HEK293 (cell line): ENCODE data around the gene CEP170B.

Experiments used
- CTCF ChIA-PET: fragments of 350-600 bp; formaldehyde crosslinking; extraction: SDS; loops from one replicate; lab custom pipeline; 2021; ENCODE audit warnings: antibody characterized with exemption; lab: Yijun Ruan, JAX
- POLR2A ChIA-PET: fragments of 300-600 bp; formaldehyde crosslinking; extraction: SDS; loops from one replicate; lab custom pipeline; 2020; ENCODE audit warnings: antibody characterized with exemption, inconsistent platforms; lab: Yijun Ruan, JAX
- H3K27ac ChIP-seq: fragments of 200-500 bp; sonication (Bioruptor generic); 2 replicates; pipeline ENCODE4 v1.5.1; 2014; ENCODE audit warnings: low read depth, low read length, control low read depth, inconsistent platforms; ENCODE audit errors: extremely low read depth
- H3K36me3 ChIP-seq, 2 experiments: fragments of 200-500 bp in 1 of 2; sonication (Bioruptor generic) in 1 of 2; 1 replicate in 1 of 2; 2 replicates in 1 of 2; pipeline ENCODE4 v1.5.1; 2014 to 2017; ENCODE audit warnings: inconsistent platforms in 2 of 2, low read length in 2 of 2; ENCODE audit not compliant: control insufficient read depth in 2 of 2, insufficient read depth in 1 of 2
- H3K4me1 ChIP-seq: fragments of 200-500 bp; sonication (Bioruptor generic); 2 replicates; pipeline ENCODE4 v1.5.1; 2014; ENCODE audit warnings: mild to moderate bottlenecking, low read length, inconsistent platforms; ENCODE audit not compliant: control insufficient read depth, insufficient read depth
- H3K4me3 ChIP-seq: 2 replicates; pipeline ENCODE4 v1.5.1; 2011; ENCODE audit warnings: low read depth, mild to moderate bottlenecking, control low read depth, low read length, moderate library complexity
- H3K9me3 ChIP-seq: fragments of 200-500 bp; sonication (Bioruptor generic); 2 replicates; pipeline ENCODE4 v1.5.1; 2014; ENCODE audit warnings: low read depth, low read length, inconsistent platforms; ENCODE audit not compliant: control insufficient read depth, insufficient read depth
- BCL11B ChIP-seq: fragments of 450-650 bp; formaldehyde crosslinking; IDR thresholded peaks from 2 replicates; pipeline ENCODE4 v1.5.1; 2016; ENCODE audit warnings: low read depth, missing biosample characterization, missing genetic modification characterization
- GLI4 ChIP-seq: fragments of 450-650 bp; formaldehyde crosslinking; IDR thresholded peaks from 2 replicates; pipeline ENCODE4 v1.5.1; 2016; ENCODE audit warnings: missing biosample characterization, missing genetic modification characterization
- RBAK ChIP-seq: fragments of 450-650 bp; formaldehyde crosslinking; IDR thresholded peaks from 2 replicates; pipeline ENCODE4 v1.5.1; 2016; ENCODE audit warnings: missing biosample characterization, missing genetic modification characterization
- SP7 ChIP-seq: fragments of 450-650 bp; formaldehyde crosslinking; IDR thresholded peaks from 2 replicates; pipeline ENCODE4 v1.5.1; 2016; ENCODE audit warnings: missing biosample characterization, missing genetic modification characterization
- YY1 ChIP-seq: fragments of 450-650 bp; formaldehyde crosslinking; IDR thresholded peaks from 2 replicates; pipeline ENCODE4 v1.5.1; 2018; ENCODE audit warnings: missing biosample characterization, missing genetic modification characterization
- ZBTB44 ChIP-seq: fragments of 450-650 bp; IDR thresholded peaks from 2 replicates; pipeline ENCODE4 v1.5.1; 2018; ENCODE audit warnings: missing biosample characterization, mild to moderate bottlenecking, missing genetic modification characterization
- ZFP37 ChIP-seq: fragments of 450-650 bp; formaldehyde crosslinking; IDR thresholded peaks from 2 replicates; pipeline ENCODE4 v1.5.1; 2016; ENCODE audit warnings: missing biosample characterization, missing genetic modification characterization
- ZNF140 ChIP-seq: fragments of 450-650 bp; formaldehyde crosslinking; IDR thresholded peaks from 2 replicates; pipeline ENCODE4 v1.5.1; 2016; ENCODE audit warnings: missing biosample characterization, missing genetic modification characterization
- ZNF155 ChIP-seq: fragments of 450-650 bp; formaldehyde crosslinking; IDR thresholded peaks from 2 replicates; pipeline ENCODE4 v1.5.1; 2016; ENCODE audit warnings: missing biosample characterization, missing genetic modification characterization
- ZNF157 ChIP-seq: fragments of 450-650 bp; formaldehyde crosslinking; IDR thresholded peaks from 2 replicates; pipeline ENCODE4 v1.5.1; 2016; ENCODE audit warnings: missing biosample characterization, missing genetic modification characterization
- ZNF169 ChIP-seq: fragments of 450-650 bp; formaldehyde crosslinking; IDR thresholded peaks from 2 replicates; pipeline ENCODE4 v1.5.1; 2016; ENCODE audit warnings: missing biosample characterization, missing genetic modification characterization
- ZNF223 ChIP-seq: fragments of 450-650 bp; formaldehyde crosslinking; IDR thresholded peaks from 2 replicates; pipeline ENCODE4 v1.5.1; 2016; ENCODE audit warnings: missing biosample characterization, missing genetic modification characterization
- ZNF324 ChIP-seq: fragments of 450-650 bp; formaldehyde crosslinking; IDR thresholded peaks from 2 replicates; pipeline ENCODE4 v1.5.1; 2016; ENCODE audit warnings: missing biosample characterization, missing genetic modification characterization
- ZNF37A ChIP-seq: fragments of 450-650 bp; IDR thresholded peaks from 2 replicates; pipeline ENCODE4 v1.5.1; 2018; ENCODE audit warnings: missing biosample characterization, missing genetic modification characterization
- ZNF433 ChIP-seq: fragments of 450-650 bp; formaldehyde crosslinking; IDR thresholded peaks from 2 replicates; pipeline ENCODE4 v1.5.1; 2016; ENCODE audit warnings: missing biosample characterization, missing genetic modification characterization, low read depth
- ZNF555 ChIP-seq: fragments of 450-650 bp; formaldehyde crosslinking; conservative IDR thresholded peaks from 2 replicates; pipeline ENCODE4 v1.5.1; 2017; ENCODE audit warnings: missing biosample characterization, mild to moderate bottlenecking, missing genetic modification characterization, inconsistent platforms
- ZNF561 ChIP-seq: fragments of 450-650 bp; IDR thresholded peaks from 2 replicates; pipeline ENCODE4 v1.5.1; 2018; ENCODE audit warnings: missing biosample characterization, missing genetic modification characterization, borderline replicate concordance
- ZNF677 ChIP-seq: fragments of 450-650 bp; IDR thresholded peaks from 2 replicates; pipeline ENCODE4 v1.5.0; 2018; ENCODE audit warnings: missing biosample characterization, mild to moderate bottlenecking, missing genetic modification characterization, moderate library complexity
- ZNF692 ChIP-seq: fragments of 450-650 bp; formaldehyde crosslinking; IDR thresholded peaks from 2 replicates; pipeline ENCODE4 v1.5.1; 2016; ENCODE audit warnings: missing biosample characterization, missing genetic modification characterization
- ZNF791 ChIP-seq: fragments of 450-650 bp; formaldehyde crosslinking; IDR thresholded peaks from 2 replicates; pipeline ENCODE4 v1.5.1; 2016; ENCODE audit warnings: missing biosample characterization, missing genetic modification characterization
- ZNF792 ChIP-seq: fragments of 450-650 bp; formaldehyde crosslinking; IDR thresholded peaks from 2 replicates; pipeline ENCODE4 v1.5.1; 2016; ENCODE audit warnings: missing biosample characterization, missing genetic modification characterization
- ZSCAN18 ChIP-seq: fragments of 450-650 bp; formaldehyde crosslinking; IDR thresholded peaks from 2 replicates; pipeline ENCODE4 v1.5.1; 2016; ENCODE audit warnings: missing biosample characterization, missing genetic modification characterization

Gene CEP170B

GRCh38 chr14:104845834-104846441, 19.1 kb upstream of the CEP170B start:
- H3K4me1 ChIP-seq: no peaks in the 10 kb centered on the region
- ChIA-PET CTCF (interaction anchor here (0.6 to 1.0 kb wide), 2 partner anchors 19 to 192 kb away, joined by 4 read pairs; no protein-coding TSS in a partner anchor), POLR2A (no interaction called here)
- no peak for TF ChIP-seq ZNF692
- no peak for TF ChIP-seq ZNF792 (tag by site-specific recombination)
- TF ChIP-seq ZNF37A (tag by site-specific recombination): peak; percentile 81; the same call in 1 of the 2 replicates
- no peaks in the 10 kb centered on the region for H3K9me3 ChIP-seq
- H3K27ac ChIP-seq: no peak overlapping the region
- H3K4me3 ChIP-seq: no peak overlapping the region
- no peaks in the 10 kb centered on the region for H3K36me3 ChIP-seq

GRCh38 chr14:104852280-104852663, 12.8 kb upstream of the CEP170B start:
- H3K36me3 ChIP-seq: no peaks in the 10 kb centered on the region
- TF ChIP-seq SP7: no peak
- TF ChIP-seq ZNF433 (tag by site-specific recombination): no peak
- TF ChIP-seq ZNF324 (tag by site-specific recombination): no peak
- no peak for TF ChIP-seq ZNF677 (tag by site-specific recombination)
- TF ChIP-seq ZSCAN18 (tag by site-specific recombination): no peak
- no peak for TF ChIP-seq YY1
- no peak for TF ChIP-seq RBAK (tag by site-specific recombination)
- no peak for TF ChIP-seq ZNF561 (tag by site-specific recombination)
- POLR2A ChIA-PET: no interaction called here
- H3K4me1 ChIP-seq: no peaks in the 10 kb centered on the region
- H3K9me3 ChIP-seq: no peaks in the 10 kb centered on the region
- CTCF ChIA-PET: interaction anchor here (2.1 kb wide), 1 partner anchor 26 kb away, joined by 7 read pairs; no protein-coding TSS in a partner anchor
- H3K27ac ChIP-seq: no peak overlapping the region
- H3K4me3 ChIP-seq: no peak overlapping the region

- Histone ChIP-seq H3K4me1 (no peaks in the 10 kb centered on the region), H3K27ac (no peak overlapping the region), H3K36me3 (no peaks in the 10 kb centered on the region), H3K4me3 (no peak overlapping the region), H3K9me3 (no peaks in the 10 kb centered on the region)
- CTCF ChIA-PET: interaction anchor here (0.9 kb wide), 1 partner anchor 29 kb away, joined by 4 read pairs; no protein-coding TSS in a partner anchor
- POLR2A ChIA-PET: interaction anchor here (1.1 kb wide), 1 partner anchor 9 kb away, joined by 3 read pairs; no protein-coding TSS in a partner anchor
- TF ChIP-seq ZNF223 (tag by site-specific recombination) (0 out of 2 replicates have a peak, but pooled peaks have one; percentile 34), GLI4 (no peak)
These were observed 9.5 kb upstream of the CEP170B start for GRCh38 chr14:104855532-104856090.

- H3K9me3 ChIP-seq: no peaks in the 10 kb centered on the region
- H3K4me3 ChIP-seq: no peak overlapping the region
- CTCF ChIA-PET: interaction anchor here (0.9 kb wide), 1 partner anchor 29 kb away, joined by 4 read pairs; no protein-coding TSS in a partner anchor
- POLR2A ChIA-PET: interaction anchor here (1.1 kb wide), 1 partner anchor 8 kb away, joined by 3 read pairs; no protein-coding TSS in a partner anchor
- no peak overlapping the region for H3K27ac ChIP-seq
- no peaks in the 10 kb centered on the region for H3K36me3 ChIP-seq
- no peaks in the 10 kb centered on the region for H3K4me1 ChIP-seq
- no peak for TF ChIP-seq ZBTB44 (tag by site-specific recombination)
- TF ChIP-seq ZNF791: no peak
- TF ChIP-seq ZNF169: no peak
- TF ChIP-seq ZNF555 (tag by site-specific recombination): no peak
- no peak for TF ChIP-seq ZNF157
- no peak for TF ChIP-seq ZNF140 (tag by site-specific recombination)
- TF ChIP-seq BCL11B (tag by site-specific recombination): no peak
- TF ChIP-seq ZFP37 (tag by site-specific recombination): no peak
- no peak for TF ChIP-seq ZNF433 (tag by site-specific recombination)
- no peak for TF ChIP-seq ZNF155 (tag by site-specific recombination)
These were observed 8.8 kb upstream of the CEP170B start for GRCh38 chr14:104856157-104856868.
